ENCODE data around the gene ALDH1A1. TPM values are rescaled to one million over a fixed set of nuclear protein-coding genes. Genes with fewer than 3 reads are reported as not detected.
"Not testable (repeated sequence)": the region's sequence is repeated elsewhere in the genome, so short reads cannot be mapped to it uniquely, and the experiment has no call there.

Gene ALDH1A1
- total RNA-seq, 2 donors from 2014 or later, result 0.11 TPM; not detected in 1

DNA sequence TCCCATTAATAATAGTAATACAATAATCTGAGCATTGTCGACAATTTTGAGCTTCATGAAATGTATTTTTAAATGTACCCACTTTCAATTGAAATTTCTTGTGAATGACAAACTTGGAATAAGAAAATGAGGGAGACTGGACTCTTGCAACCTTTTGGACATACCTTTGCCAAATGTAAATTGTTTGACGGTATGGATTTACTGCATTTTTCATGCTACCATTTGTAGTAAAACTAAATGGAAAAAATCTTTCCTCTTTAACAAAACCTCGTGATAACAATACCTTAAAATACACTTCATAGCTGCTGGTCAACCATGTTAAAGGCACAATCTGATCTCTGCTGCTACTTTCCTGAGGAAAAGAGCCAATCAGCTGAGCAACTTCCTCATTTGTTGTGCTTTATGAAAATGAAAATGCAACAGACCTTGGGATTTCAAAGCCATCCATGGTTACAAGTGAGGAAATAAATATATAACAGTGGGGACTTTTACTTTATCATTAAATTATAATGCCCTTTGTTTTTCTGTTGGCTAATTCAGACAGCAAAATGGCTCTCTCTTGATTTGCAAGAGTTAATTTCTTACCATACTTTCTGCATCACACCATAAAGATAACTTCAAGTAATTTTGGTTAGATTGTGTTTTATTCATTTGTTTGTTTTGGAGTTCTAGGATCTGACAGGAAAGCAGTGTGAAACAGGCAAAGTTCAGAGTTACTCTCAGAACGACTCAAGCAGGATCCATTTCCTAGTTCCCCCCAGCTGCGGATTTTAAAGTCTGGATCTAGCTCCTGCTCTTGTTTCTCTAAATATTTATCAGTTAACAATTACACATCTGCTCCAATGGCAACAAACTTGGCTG, 1.1 kb downstream of the ALDH1A1 start:
- H3K27ac Mint-ChIP-seq, result no peak overlapping the region
- ATAC-seq (no peak), DNase-seq (ENCODE audit: low spot score in 2 of 2) (no peak)
- no peaks in the 10 kb centered on the region for H3K36me3 Mint-ChIP-seq
- H3K9me3 Mint-ChIP-seq, result no peaks in the 10 kb centered on the region

DNA sequence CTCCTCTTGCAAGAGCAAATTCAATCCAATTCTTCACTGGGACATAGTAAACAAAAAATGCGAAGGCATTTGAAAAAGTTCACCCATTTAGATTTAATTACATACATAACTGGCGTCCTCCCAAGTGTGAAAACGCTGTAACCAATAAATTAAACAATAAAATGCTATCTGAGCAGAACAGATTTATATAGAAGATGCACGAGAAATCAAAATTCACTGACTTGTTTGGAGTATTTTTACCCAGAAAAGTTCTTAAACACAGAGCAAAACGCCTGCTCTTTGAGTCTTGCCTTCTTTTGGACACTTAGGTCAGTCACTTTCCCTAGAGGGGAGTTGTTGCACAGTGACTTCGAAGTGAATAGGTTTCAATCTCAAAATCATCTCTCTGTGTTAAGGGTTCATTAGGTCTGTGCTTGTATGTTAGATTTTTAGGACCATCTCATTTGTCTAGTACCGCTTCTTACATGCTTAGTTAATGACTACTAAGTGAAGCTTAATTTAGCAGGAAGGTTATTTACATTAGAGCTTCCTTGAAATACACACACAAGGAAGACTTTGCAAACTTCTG, 1.9 kb downstream of the ALDH1A1 start:
- Mint-ChIP-seq H3K9me3 (no peaks in the 10 kb centered on the region), H3K36me3 (no peaks in the 10 kb centered on the region), H3K27ac (no peak overlapping the region)
- no peak for ATAC-seq
- DNase-seq (ENCODE audit: low spot score in 2 of 2), result no peak

DNA sequence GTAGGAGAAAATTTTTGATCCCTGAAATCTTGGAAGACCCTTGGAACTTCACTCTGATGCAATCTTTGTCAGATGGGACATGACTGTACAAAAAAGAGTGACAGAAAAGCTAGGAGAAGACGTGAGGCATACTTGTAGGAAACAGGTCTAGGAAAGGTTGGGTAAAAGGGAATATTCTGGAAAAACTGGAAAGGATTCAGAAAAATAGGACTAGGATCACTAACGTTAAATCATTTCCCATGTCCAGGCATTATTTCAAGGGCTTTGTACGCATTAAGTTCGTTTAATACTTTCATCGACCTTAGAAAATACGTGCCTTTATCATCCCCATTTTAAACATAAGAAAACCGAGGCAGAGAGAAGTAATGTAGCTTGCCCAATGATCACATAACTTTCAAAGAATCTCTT, 2.9 kb downstream of the ALDH1A1 start:
- no peaks in the 10 kb centered on the region for H3K36me3 Mint-ChIP-seq
- H3K27ac Mint-ChIP-seq, result no peak overlapping the region
- no peaks in the 10 kb centered on the region for H3K9me3 Mint-ChIP-seq
- no peak for ATAC-seq
- no peak for DNase-seq (ENCODE audit: low spot score in 2 of 2)

DNA sequence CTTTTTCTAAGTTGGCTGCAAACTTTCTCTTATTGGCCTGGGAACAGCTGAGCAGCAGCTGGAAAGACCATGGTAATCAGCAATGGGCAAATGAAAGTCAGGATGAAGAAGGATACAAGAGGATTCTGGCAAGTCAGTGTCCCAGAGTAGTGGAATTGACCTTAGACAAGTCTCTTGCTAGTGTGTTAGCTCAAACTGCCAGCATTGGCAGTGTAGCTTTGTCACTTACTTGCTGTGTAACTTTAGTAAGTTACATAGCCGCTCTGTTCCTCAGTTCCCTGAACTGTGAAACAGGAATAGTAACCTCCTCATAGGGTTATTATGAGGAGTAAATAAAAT, 3.6 kb downstream of the ALDH1A1 start:
- H3K36me3 Mint-ChIP-seq, result no peaks in the 10 kb centered on the region
- ATAC-seq (no peak), DNase-seq (ENCODE audit: low spot score in 2 of 2) (no peak)
- H3K9me3 Mint-ChIP-seq, result no peaks in the 10 kb centered on the region
- no peak overlapping the region for H3K27ac Mint-ChIP-seq

DNA sequence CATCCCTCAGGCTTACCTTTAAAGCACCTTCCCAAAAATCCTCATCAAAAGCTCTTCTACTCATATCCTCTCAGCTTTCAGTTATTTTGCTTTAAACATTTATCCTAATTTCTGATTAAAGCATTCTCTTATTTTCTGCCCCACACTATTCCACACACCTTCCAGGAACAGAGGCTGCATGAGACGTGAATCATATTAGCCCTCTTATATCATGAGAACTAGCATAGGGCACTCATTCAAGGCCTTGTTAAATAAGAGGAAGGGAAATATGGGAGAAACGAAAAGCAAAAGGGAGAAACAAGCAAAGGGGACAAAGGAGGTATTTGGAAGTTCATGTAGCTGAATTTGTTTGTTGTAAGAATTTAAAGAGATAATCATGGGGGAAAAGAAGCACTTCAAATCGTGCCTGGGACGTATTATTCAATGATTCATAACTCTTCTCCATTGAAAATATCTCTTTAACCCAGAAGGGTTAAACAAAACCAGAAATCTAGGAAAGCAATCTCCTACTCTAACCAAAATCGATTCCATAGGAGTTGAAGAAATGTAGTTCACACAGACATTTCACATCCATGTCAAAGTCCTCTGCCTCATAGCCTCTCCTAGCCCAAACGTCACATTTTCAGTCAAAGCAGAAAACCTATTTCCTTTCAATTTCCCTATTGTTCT, 4.1 kb downstream of the ALDH1A1 start:
- no peaks in the 10 kb centered on the region for H3K9me3 Mint-ChIP-seq
- no peaks in the 10 kb centered on the region for H3K36me3 Mint-ChIP-seq
- DNase-seq (ENCODE audit: low spot score in 2 of 2) (no peak), ATAC-seq (no peak)
- no peak overlapping the region for H3K27ac Mint-ChIP-seq

DNA sequence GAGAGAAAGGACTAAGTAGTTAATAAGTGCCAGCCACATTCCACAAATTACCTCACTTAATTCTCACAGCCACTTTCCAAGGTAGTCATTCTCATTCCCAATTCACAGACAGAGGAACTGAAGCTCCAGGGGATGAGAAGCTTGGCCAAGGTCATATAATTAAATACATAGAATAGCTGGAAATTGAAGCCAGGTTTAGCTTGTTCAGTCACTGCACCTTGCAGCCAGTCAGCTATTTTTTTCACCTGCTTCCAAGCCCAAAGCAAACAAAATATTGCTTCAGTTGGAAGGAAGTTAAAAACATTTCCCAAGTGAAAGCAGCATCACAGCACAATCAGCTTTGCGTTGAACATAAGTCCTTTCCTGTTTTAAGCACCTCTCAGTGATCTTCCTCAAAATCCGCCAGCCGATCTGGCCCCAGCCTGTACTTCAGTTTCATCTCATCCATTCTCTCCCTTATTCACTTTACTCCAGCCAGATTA, 4.8 kb downstream of the ALDH1A1 start:
- Mint-ChIP-seq H3K9me3 (no peaks in the 10 kb centered on the region), H3K27ac (no peak overlapping the region), H3K36me3 (no peaks in the 10 kb centered on the region)
- ATAC-seq (no peak), DNase-seq (ENCODE audit: low spot score in 2 of 2) (no peak)

DNA sequence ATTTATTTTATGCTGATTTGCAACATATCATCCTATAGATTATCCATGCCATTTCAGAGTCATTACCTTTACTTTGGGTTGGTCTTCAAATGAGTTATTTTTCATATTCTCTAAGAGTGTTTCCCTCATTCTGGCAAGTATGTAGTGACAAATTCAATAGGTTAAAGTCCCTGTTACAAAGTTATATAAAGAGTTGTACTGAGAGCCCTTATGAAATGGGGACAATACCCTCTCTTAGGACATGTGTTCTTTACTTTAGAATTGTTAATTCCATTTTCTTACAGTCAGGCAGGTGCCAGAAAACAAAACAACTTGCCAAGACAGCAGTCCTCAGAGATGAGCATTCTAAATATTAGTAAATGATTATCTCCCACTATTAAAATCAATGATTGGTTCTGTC, 6.0 kb downstream of the ALDH1A1 start:
- H3K9me3 Mint-ChIP-seq, result no peaks in the 10 kb centered on the region
- DNase-seq (ENCODE audit: low spot score in 2 of 2) (no peak), ATAC-seq (no peak)
- no peaks in the 10 kb centered on the region for H3K36me3 Mint-ChIP-seq
- H3K27ac Mint-ChIP-seq, result no peak overlapping the region

DNA sequence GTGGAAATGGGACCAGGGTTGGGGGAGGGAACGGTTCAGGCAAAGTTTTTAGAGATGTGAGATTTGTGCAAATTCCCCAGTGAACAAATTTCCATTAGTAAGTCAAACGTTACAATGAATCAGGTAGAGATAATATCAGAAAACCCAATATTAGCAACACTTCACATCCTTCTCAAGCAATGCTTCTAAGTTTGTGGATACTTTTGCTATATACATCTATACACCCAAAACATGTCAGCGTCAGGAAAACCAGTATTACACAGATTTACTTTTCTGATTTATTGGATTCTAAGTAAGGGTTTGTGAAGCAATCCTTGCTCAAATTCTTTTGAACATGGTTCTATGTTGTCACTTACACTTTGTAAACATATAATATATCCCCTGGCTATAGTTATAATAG, 6.5 kb downstream of the ALDH1A1 start:
- no peak for DNase-seq (ENCODE audit: low spot score in 2 of 2)
- Mint-ChIP-seq H3K27ac (no peak overlapping the region), H3K36me3 (no peaks in the 10 kb centered on the region), H3K9me3 (no peaks in the 10 kb centered on the region)
- ATAC-seq, result no peak

DNA sequence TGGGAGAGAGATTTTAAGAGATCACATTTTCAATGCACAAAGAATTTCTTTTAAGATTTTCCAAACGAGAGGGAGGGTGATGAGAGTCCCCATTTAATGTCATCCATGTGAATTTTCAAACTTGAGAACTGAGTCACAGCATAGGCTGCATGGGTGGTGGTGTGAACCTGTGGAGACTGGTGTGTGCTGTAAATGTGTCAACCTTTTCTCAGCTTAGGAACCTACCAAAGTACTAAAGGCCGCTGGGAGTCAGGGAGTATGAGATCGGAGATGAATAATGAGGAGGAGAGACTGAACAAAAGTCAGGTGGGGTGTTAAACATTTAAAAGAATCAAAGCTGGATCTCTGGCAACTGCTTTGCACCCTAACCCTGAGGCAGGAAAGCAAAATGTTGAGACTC, 7.5 kb downstream of the ALDH1A1 start:
- Mint-ChIP-seq H3K27ac (no peak overlapping the region), H3K36me3 (no peaks in the 10 kb centered on the region), H3K9me3 (no peaks in the 10 kb centered on the region)
- DNase-seq (ENCODE audit: low spot score in 2 of 2) (no peak), ATAC-seq (no peak)

DNA sequence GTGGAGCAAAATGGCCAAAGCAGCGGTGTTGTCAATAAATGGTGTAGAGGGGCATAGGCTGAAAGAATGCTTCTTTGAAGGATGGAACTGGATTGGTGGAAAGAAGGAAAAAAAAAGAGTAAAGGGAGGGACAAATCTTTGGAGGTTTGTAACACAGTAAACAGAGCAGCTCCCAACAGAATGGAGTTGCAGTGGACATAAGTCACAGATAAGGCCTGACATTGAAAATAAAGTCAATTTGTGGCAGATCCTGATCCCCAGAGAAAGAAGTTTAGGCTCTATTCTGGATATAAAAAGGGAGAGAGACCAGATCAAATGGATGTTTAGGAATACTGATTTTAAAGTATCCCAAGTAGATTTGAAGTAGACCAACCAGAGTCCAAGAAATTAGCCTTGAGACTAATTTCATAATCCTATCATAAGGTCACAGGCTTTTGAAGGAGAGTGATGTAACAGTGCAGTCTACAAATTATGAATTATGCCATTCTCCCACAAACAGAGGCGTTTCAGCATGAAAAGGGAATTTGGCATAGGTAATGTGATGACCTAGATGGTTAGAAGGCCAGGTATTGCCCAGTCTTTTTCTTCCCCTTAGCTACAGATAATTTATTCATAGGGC, 8.9 kb downstream of the ALDH1A1 start:
- ATAC-seq (no peak), DNase-seq (ENCODE audit: low spot score in 2 of 2) (no peak)
- no peaks in the 10 kb centered on the region for H3K36me3 Mint-ChIP-seq
- H3K9me3 Mint-ChIP-seq, result no peaks in the 10 kb centered on the region
- H3K27ac Mint-ChIP-seq, result no peak overlapping the region

DNA sequence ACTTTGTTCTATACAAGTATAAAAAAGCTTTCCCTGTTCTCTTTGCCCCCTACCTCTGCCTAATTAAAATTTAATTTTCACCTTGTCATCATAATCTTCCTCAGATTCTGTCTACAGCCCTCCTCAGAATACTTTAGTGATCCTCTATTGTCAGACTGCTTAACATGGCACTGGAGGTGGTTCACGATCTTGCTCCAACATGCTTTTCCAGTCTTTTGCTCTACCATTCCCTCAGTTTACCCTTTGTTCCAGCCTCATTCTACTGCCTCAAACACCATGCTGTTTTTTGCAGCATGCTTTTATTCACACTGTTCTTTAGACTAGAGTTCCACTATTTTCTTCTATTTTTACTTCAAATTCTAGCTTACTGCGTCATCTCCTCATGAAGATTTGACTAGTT, 10.4 kb downstream of the ALDH1A1 start:
- Mint-ChIP-seq H3K27ac (no peak overlapping the region), H3K36me3 (no peaks in the 10 kb centered on the region), H3K9me3 (no peaks in the 10 kb centered on the region)
- ATAC-seq (no peak), DNase-seq (ENCODE audit: low spot score in 2 of 2) (no peak)

DNA sequence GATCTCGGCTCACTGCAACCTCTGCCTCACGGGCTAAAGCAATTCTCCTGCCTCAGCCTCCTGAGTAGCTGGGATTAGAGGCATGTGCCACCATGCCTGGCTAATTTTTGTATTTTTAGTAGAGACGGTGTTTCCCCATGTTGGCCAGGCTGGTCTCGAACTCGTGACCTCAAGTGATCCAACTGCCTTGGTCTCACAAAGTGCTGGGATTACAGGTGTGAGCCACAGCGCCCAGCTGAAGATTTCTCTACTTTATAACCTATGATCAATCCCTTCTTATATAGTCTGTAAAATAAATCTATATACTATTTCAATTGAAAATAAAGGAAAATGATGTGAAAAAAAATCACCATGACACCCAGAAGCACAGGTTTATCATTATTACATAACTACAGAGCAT, 13.3 kb downstream of the ALDH1A1 start:
- DNase-seq (ENCODE audit: low spot score in 2 of 2); ATAC-seq; H3K9me3 Mint-ChIP-seq; H3K27ac Mint-ChIP-seq; H3K36me3 Mint-ChIP-seq: not testable (repeated sequence)

DNA sequence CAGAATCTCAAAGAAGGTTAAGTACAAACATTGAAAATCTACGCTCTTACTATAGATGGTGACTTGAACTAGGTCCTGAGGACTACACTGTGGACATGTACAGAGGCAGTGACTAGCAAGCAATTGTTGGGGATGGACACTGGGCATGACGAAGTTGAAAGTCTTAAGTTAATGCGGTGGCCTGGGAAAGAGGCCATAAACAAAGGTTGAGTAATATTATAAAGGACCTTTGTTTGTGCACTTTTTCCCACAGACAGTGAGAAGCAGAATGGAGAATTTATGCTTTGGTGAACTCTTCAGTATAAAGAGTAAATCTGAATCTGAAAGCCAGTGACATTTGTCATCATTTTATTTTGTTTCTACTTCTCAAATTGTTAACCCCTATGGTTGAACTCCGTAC, 15.3 kb downstream of the ALDH1A1 start:
- no peaks in the 10 kb centered on the region for H3K36me3 Mint-ChIP-seq
- H3K9me3 Mint-ChIP-seq, result no peaks in the 10 kb centered on the region
- DNase-seq (ENCODE audit: low spot score in 2 of 2), result no peak
- ATAC-seq, result no peak
- H3K27ac Mint-ChIP-seq, result no peak overlapping the region

DNA sequence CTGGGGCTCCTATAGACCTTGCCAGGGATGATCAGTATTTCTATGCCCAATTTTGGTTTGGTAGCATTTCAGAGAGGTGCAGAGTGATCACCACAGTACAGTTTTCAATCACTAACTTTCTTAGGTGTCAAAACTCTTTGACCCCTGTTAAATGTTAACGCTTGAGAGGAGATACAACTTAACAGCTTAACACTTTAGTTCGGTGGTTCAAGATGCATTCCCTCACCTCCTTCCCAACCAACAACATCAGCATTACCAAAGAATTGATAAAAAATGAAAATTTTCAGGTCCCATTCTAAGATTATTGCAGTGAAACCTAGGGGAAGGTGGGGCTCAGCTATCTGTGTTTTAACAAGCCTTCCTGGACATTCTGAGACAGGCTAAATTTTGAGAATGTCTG, 16.2 kb downstream of the ALDH1A1 start:
- ATAC-seq (no peak), DNase-seq (ENCODE audit: low spot score in 2 of 2) (no peak)
- Mint-ChIP-seq H3K36me3 (no peaks in the 10 kb centered on the region), H3K27ac (no peak overlapping the region), H3K9me3 (no peaks in the 10 kb centered on the region)

DNA sequence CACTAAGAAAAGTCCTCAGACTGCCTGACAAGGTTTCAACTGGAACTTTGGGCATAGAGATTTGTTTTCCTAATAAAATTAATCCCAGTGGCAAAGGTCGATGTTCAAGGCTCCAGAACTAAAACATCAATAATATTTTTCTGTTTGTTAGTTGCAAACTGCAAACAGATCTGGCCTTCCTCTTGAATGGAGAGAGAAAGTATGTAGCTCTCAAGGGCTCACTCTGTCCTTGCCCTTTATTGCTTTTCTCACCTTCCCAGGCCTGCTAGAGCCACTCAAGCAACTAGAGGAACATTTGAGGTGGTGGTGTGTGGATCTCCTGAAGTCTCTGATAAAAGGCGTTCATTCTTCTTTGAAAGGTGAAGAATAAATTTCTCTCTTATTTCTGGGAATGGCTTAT, 16.6 kb downstream of the ALDH1A1 start:
- no peak overlapping the region for H3K27ac Mint-ChIP-seq
- no peaks in the 10 kb centered on the region for H3K36me3 Mint-ChIP-seq
- H3K9me3 Mint-ChIP-seq, result no peaks in the 10 kb centered on the region
- DNase-seq (ENCODE audit: low spot score in 2 of 2) (no peak), ATAC-seq (no peak)

DNA sequence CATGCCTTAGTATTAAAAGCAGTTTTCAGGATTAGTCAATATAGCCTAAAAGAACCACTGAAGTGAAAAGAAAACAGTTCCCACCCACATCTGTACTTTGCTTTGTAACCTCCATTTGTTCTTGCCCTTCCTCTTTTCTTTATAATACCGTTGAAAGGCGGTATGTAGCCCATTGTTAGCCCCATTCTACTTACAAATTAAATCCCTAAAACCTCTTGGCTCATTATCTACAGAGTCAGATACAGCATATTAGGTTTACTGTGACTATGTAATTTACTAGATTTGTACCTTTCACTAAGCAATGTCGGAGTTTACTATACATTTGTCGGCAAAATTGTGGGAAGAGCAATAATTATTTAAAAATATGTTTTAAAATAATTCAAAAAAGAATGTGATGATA, 17.3 kb downstream of the ALDH1A1 start:
- no peak for DNase-seq (ENCODE audit: low spot score in 2 of 2)
- no peaks in the 10 kb centered on the region for H3K36me3 Mint-ChIP-seq
- H3K9me3 Mint-ChIP-seq, result no peaks in the 10 kb centered on the region
- no peak for ATAC-seq
- no peak overlapping the region for H3K27ac Mint-ChIP-seq
